IPS-18c (cell line): ENCODE results near the gene TTLL5.

Source experiments
- H3K4me3 ChIP-seq: 2 replicates; pipeline ENCODE4 v1.7.0; 2013; ENCODE audit warnings: low read depth, mild to moderate bottlenecking, low read length, moderate library complexity; ENCODE audit not compliant: insufficient read depth
- H3K9me3 ChIP-seq: one replicate; pipeline ENCODE4 v1.6.1; 2013; ENCODE audit warnings: mild to moderate bottlenecking, low read length, moderate library complexity; ENCODE audit not compliant: control insufficient read depth, insufficient read depth

Gene TTLL5

GRCh38 chr14:75647640-75648039 lies 13.4 kb upstream of the TTLL5 start:
- Histone ChIP-seq H3K9me3 (no peaks in the 10 kb centered on the region), H3K4me3 (no peak overlapping the region)

GRCh38 chr14:75648066-75648838 lies 12.8 kb upstream of the TTLL5 start:
- H3K9me3 ChIP-seq, result no peaks in the 10 kb centered on the region
- H3K4me3 ChIP-seq, result no peak overlapping the region

GRCh38 chr14:75649337-75649736 lies 11.7 kb upstream of the TTLL5 start:
- H3K9me3 ChIP-seq, result no peaks in the 10 kb centered on the region
- H3K4me3 ChIP-seq, result no peak overlapping the region

- Histone ChIP-seq H3K9me3 (no peaks in the 10 kb centered on the region), H3K4me3 (no peak overlapping the region)
These were observed 11.3 kb upstream of the TTLL5 start for GRCh38 chr14:75649773-75650172.

- Histone ChIP-seq H3K4me3 (no peak overlapping the region), H3K9me3 (no peaks in the 10 kb centered on the region)
These were observed 10.6 kb upstream of the TTLL5 start for GRCh38 chr14:75650253-75651058.

- no peaks in the 10 kb centered on the region for H3K9me3 ChIP-seq
- H3K4me3 ChIP-seq, result no peak overlapping the region
These were observed 7.5 kb upstream of the TTLL5 start for GRCh38 chr14:75653563-75653962.

- H3K4me3 ChIP-seq, result no peak overlapping the region
- no peaks in the 10 kb centered on the region for H3K9me3 ChIP-seq
These were observed 6.8 kb upstream of the TTLL5 start for GRCh38 chr14:75654127-75654732.

- H3K4me3 ChIP-seq, result no peak overlapping the region
These were observed 5.8 kb upstream of the TTLL5 start for GRCh38 chr14:75655235-75655634.

GRCh38 chr14:75657331-75657730 lies 3.7 kb upstream of the TTLL5 start:
- H3K9me3 ChIP-seq, result peaks cover 2% of the 10 kb centered on the region

More at GRCh38 chr14:75655235-75655634, 5.8 kb upstream of the TTLL5 start:
- no peaks in the 10 kb centered on the region for H3K9me3 ChIP-seq

GRCh38 chr14:75658957-75659356 lies 2.1 kb upstream of the TTLL5 start:
- no peak overlapping the region for H3K4me3 ChIP-seq
- H3K9me3 ChIP-seq, result peaks cover 2% of the 10 kb centered on the region

More at GRCh38 chr14:75657331-75657730, 3.7 kb upstream of the TTLL5 start:
- H3K4me3 ChIP-seq, result no peak overlapping the region

GRCh38 chr14:75660238-75660629 lies 812 bp upstream of the TTLL5 start:
- H3K9me3 ChIP-seq, result peaks cover 2% of the 10 kb centered on the region

GRCh38 chr14:75661499-75661814 lies 411 bp downstream of the TTLL5 start:
- Histone ChIP-seq H3K4me3 (peak overlapping the region; percentile 95), H3K9me3 (peaks cover 2% of the 10 kb centered on the region)

More at GRCh38 chr14:75660238-75660629, 812 bp upstream of the TTLL5 start:
- peak overlapping the region; percentile 95 for H3K4me3 ChIP-seq

GRCh38 chr14:75662966-75663365 lies 1.9 kb downstream of the TTLL5 start:
- peaks cover 2% of the 10 kb centered on the region for H3K9me3 ChIP-seq
- no peak overlapping the region for H3K4me3 ChIP-seq

- Histone ChIP-seq H3K9me3 (no peaks in the 10 kb centered on the region), H3K4me3 (no peak overlapping the region)
These were observed 6.2 kb downstream of the TTLL5 start for GRCh38 chr14:75667099-75667765.

- Histone ChIP-seq H3K9me3 (no peaks in the 10 kb centered on the region), H3K4me3 (no peak overlapping the region)
These were observed 11.7 kb downstream of the TTLL5 start for GRCh38 chr14:75672605-75673192.

GRCh38 chr14:75673345-75674035 lies 12.4 kb downstream of the TTLL5 start:
- H3K4me3 ChIP-seq, result no peak overlapping the region
- H3K9me3 ChIP-seq, result no peaks in the 10 kb centered on the region
